ENCODE measurements around the gene PHF14. TPM values are rescaled to one million over a fixed set of nuclear protein-coding genes. Genes with fewer than 3 reads are reported as not detected.

Gene PHF14
- total and polyA plus RNA-seq, 12 donors: 8.0 to 54.5 (median 30.6) TPM

DNA sequence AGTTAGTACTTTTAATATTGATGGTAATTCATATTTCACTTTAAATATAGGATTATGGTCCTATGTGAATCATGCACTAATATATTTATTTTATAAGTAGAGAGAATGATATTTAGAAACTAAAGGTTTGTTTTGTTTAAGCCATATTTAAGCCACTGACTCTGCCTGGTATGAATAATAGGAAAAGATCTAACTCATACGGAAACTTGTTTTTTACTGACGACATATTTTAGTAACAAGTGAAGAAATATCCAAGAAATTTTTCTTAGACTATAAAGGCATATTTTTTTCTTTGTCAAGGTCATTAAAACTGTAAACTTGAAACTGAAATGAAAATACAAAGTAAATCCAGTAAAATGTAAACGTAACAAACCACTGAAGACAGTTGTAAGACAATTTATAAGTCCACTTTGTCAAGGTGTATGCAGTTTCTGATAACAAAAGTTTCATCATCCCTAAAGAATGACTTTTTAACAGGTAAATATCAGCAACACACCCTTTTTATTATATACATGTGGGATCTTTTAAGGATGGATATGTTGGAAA, 147.1 kb downstream of the PHF14 start:
- H3K9me3 ChIP-seq (replicated peaks in 1 of 3): no peaks in the 10 kb centered on the region
- no peak for DNase-seq
- no peak for TF ChIP-seq POLR2A (IDR thresholded peaks at IDR 0.05)
- TF ChIP-seq, protein P1, sequence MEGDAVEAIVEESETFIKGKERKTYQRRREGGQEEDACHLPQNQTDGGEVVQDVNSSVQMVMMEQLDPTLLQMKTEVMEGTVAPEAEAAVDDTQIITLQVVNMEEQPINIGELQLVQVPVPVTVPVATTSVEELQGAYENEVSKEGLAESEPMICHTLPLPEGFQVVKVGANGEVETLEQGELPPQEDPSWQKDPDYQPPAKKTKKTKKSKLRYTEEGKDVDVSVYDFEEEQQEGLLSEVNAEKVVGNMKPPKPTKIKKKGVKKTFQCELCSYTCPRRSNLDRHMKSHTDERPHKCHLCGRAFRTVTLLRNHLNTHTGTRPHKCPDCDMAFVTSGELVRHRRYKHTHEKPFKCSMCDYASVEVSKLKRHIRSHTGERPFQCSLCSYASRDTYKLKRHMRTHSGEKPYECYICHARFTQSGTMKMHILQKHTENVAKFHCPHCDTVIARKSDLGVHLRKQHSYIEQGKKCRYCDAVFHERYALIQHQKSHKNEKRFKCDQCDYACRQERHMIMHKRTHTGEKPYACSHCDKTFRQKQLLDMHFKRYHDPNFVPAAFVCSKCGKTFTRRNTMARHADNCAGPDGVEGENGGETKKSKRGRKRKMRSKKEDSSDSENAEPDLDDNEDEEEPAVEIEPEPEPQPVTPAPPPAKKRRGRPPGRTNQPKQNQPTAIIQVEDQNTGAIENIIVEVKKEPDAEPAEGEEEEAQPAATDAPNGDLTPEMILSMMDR (IDR thresholded peaks at IDR 0.05): no peak
- no peak overlapping the region for H3K4me3 ChIP-seq
- no peaks in the 10 kb centered on the region for H3K4me1 ChIP-seq (replicated peaks in 1 of 2)
- WGBS, 4 donors: 85 to 93% (median 90%) methylated on average over 3 of the region's 3 CpGs
- no peaks in the 10 kb centered on the region for H3K36me3 ChIP-seq (replicated peaks in 1 of 2)
- no peak overlapping the region for H3K27ac ChIP-seq
- no peaks in the 10 kb centered on the region for H3K27me3 ChIP-seq
- intact Hi-C loops (cut with DNase I): no loop called here

DNA sequence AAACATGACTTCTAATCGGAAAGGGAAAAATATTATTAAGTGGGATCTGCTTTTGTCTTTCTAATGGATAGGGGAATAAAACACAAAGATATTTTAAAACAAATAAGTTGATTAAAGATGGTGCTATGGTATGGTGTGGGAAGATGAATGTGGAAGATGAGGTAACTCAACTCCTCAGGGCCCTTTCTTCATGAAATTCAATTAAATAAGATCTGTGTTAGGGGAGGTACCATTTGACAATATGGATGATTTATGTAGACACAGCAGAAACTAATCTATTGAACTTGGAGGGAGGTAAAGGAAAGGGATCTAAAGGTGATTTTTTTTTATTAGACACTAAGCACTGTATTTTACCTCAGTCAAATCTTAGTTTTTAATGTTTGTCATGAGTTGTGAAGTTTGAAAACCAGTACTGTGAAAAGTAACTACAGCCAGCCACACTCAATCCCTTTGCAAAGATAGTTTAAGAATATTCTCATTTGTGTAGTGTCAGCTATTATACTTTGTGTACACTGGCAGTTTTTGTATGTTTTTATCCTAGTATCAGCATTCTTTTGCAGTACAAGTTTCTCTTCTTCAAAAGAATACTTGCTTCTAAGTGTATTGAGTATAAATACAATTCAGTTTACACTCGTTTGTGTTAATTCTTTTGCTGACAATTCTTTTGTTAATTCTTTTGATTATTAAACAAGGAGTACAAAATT, 151.3 kb downstream of the PHF14 start:
- Histone ChIP-seq H3K9me3 (replicated peaks in 1 of 3) (no peaks in the 10 kb centered on the region), H3K4me3 (no peak overlapping the region), H3K4me1 (replicated peaks in 1 of 2) (peaks cover 4 to 7% of the 10 kb centered on the region in 2 donors), H3K27ac (no peak overlapping the region), H3K27me3 (no peaks in the 10 kb centered on the region), H3K36me3 (replicated peaks in 1 of 2) (no peaks in the 10 kb centered on the region)
- no peak for DNase-seq
- intact Hi-C loops (cut with DNase I): no loop called here
- TF ChIP-seq, protein P1 (IDR thresholded peaks at IDR 0.05): no peak
- no peak for TF ChIP-seq POLR2A (IDR thresholded peaks at IDR 0.05)
- WGBS, 4 donors: 79 to 90% (median 84%) methylated on average over 2 of the region's 2 CpGs

DNA sequence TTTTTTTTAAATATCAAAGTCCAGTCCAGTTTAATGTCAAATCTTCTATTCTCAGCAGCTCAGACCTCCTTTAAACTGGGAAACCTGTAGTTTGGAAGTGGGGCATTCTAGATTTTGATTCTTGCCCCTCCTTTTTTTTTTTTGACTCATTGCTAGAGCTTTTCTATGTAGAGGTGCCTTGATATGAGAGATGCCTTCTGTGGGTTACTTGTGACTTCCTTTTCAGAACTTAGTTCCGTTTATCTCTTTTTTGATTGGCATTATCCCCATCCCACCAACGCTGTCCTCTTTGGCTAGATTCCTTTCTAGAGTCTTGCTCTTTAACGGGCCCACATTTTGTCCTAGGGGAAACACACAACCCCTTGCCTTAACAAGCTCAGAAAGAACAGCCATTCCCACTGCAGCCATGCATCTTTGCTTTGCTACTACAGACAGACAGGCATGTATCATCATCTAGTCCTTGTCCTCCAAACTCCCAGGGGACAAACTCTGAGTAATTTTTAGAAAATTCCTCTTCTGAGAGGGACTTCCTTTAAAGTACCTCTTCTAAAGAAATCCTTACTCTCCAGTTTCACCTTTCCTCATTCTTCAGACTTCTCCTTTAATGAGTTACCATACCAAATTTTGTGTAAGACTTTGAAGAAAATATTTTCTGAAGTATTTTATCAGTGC, 153.6 kb downstream of the PHF14 start:
- 80 to 87% (median 80%) methylated on average over 3 of the region's 3 CpGs for WGBS, 4 donors
- no peaks in the 10 kb centered on the region for H3K36me3 ChIP-seq (replicated peaks in 1 of 2)
- no peak overlapping the region for H3K4me3 ChIP-seq
- no peaks in the 10 kb centered on the region for H3K27me3 ChIP-seq
- intact Hi-C loops (cut with DNase I): no loop called here
- no peaks in the 10 kb centered on the region for H3K9me3 ChIP-seq (replicated peaks in 1 of 3)
- TF ChIP-seq POLR2A (IDR thresholded peaks at IDR 0.05): no peak
- TF ChIP-seq, protein P1 (IDR thresholded peaks at IDR 0.05): no peak
- no peak overlapping the region for H3K27ac ChIP-seq
- H3K4me1 ChIP-seq (replicated peaks in 1 of 2): peaks cover 4 to 7% of the 10 kb centered on the region in 2 donors
- DNase-seq: no peak

DNA sequence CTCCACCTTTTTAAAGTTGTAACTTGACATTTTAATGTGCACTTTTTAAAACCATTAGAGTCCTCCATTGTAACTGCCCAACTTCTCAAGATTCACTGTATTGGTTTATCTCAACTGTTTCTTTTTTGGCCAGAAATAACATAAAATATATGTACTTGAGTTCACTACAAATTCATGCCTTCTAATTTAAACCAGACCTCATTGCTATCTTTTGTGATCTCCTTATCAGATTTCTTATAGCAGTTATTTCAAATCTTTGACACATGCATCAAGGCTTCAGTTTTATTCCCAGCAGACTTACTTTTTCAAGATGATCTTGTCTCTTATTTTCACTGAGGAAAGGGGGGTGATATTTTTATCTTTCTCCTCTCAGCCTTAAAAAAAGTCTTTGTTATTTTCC, 154.3 kb downstream of the PHF14 start:
- H3K36me3 ChIP-seq (replicated peaks in 1 of 2): no peaks in the 10 kb centered on the region
- no peak overlapping the region for H3K27ac ChIP-seq
- no peaks in the 10 kb centered on the region for H3K27me3 ChIP-seq
- peaks cover 4 to 7% of the 10 kb centered on the region in 2 donors for H3K4me1 ChIP-seq (replicated peaks in 1 of 2)
- intact Hi-C loops (cut with DNase I): no loop called here
- no peak for DNase-seq
- H3K9me3 ChIP-seq (replicated peaks in 1 of 3): no peaks in the 10 kb centered on the region
- TF ChIP-seq, protein P1 (IDR thresholded peaks at IDR 0.05): no peak
- TF ChIP-seq POLR2A (IDR thresholded peaks at IDR 0.05): no peak
- no peak overlapping the region for H3K4me3 ChIP-seq

All from adrenal gland (tissue), 12 donors.